Activated B cell treated with CpG ODN at 0.5 μM for 24 hours (primary cell): ENCODE measurements around the gene CAAP1. TPM values are rescaled to one million over a fixed set of nuclear protein-coding genes. Genes with fewer than 3 reads are reported as not detected.
"Not testable (repeated sequence)": the region's sequence is repeated elsewhere in the genome, so short reads cannot be mapped to it uniquely, and the experiment has no call there.

Experiments used
- ATAC-seq: fragments of 200-7000 bp; cut with Tn5 transposase; one replicate; pipeline ENCODE4 v1.10.0; 2021; ENCODE audit warnings: low read depth, mild to moderate bottlenecking, moderate library complexity
- CTCF ChIA-PET: fragments of 350-600 bp; sonication (Branson Sonifier 250); formaldehyde crosslinking; loops from one replicate; lab custom pipeline; 2021; ENCODE audit warnings: antibody characterized with exemption; lab: Charles Lee
- POLR2A ChIA-PET: fragments of 350-600 bp; sonication (Branson Sonifier 250); formaldehyde crosslinking; loops from one replicate; lab custom pipeline; 2021; ENCODE audit warnings: antibody characterized with exemption; lab: Charles Lee
- DNase-seq: peaks from one replicate; pipeline ENCODE4 v3.0.0; 2022
- H3K27ac Mint-ChIP-seq: one replicate; pipeline ENCODE4 v1.8.0; 2020; ENCODE audit warnings: mixed read lengths
- H3K27me3 Mint-ChIP-seq: one replicate; pipeline ENCODE4 v1.8.0; 2021; ENCODE audit warnings: mixed read lengths
- H3K36me3 Mint-ChIP-seq: one replicate; pipeline ENCODE4 v1.8.0; 2021; ENCODE audit warnings: low read depth, mixed read lengths
- H3K4me1 Mint-ChIP-seq: one replicate; pipeline ENCODE4 v1.8.0; 2021; ENCODE audit warnings: mixed read lengths
- H3K4me3 Mint-ChIP-seq: one replicate; pipeline ENCODE4 v1.8.0; 2020; ENCODE audit warnings: mild to moderate bottlenecking, mixed read lengths
- H3K9me3 Mint-ChIP-seq: one replicate; pipeline ENCODE4 v1.8.0; 2020; ENCODE audit warnings: mixed read lengths
- CTCF ChIP-seq: fragments of 200-600 bp; IDR thresholded peaks from one replicate; pipeline ENCODE4 v1.8.0; 2022; ENCODE audit warnings: antibody characterized with exemption, mild to moderate bottlenecking
- intact Hi-C: fragments of 100-400 bp; cut with micrococcal nuclease; formaldehyde crosslinking; loops from one replicate; pipeline ENCODE4 v1.15.1; 2024
- total RNA-seq: library from RNA; stranded (reverse); gene quantifications from 2 replicates; pipeline ENCODE4 v1.2.3, GENCODE V29; 2022

CAAP1 gene
- total RNA-seq, 1 donor from 2014 or later: 16.6 TPM

GRCh38 chr9:26882154-26882553 is 10.4 kb downstream of the CAAP1 start:
- intact Hi-C loops: no loop called here
- Mint-ChIP-seq H3K4me1 (no peaks in the 10 kb centered on the region), H3K27me3 (no peaks in the 10 kb centered on the region), H3K9me3 (peaks cover 9% of the 10 kb centered on the region), H3K4me3 (no peak overlapping the region), H3K27ac (no peak overlapping the region), H3K36me3 (peaks cover 75% of the 10 kb centered on the region)
- no peak for TF ChIP-seq CTCF
- DNase-seq (no peak), ATAC-seq (no peak)
- ChIA-PET POLR2A (no interaction called here), CTCF (no interaction called here)

DNA sequence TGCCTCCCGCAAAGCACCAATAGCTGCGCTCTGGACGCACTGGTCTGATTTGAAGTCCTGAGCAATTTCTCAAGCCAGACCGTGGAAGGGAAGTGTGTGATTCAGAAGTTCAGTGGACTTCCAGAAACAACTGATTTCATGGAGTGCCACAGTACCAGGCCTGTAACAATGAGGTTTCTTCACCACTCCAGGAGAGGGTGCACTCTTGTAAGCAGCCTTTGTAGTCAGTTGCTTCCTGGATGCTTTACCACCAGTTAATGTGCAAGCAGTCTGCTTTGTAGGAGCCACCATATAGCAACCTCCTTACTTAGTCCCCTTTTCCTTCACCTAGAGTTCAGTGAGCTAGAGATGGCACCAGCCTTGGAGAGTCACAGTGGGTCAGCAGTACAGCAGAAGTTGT is 12.3 kb downstream of the CAAP1 start:
- CTCF ChIA-PET: no interaction called here
- no peak for TF ChIP-seq CTCF

DNA sequence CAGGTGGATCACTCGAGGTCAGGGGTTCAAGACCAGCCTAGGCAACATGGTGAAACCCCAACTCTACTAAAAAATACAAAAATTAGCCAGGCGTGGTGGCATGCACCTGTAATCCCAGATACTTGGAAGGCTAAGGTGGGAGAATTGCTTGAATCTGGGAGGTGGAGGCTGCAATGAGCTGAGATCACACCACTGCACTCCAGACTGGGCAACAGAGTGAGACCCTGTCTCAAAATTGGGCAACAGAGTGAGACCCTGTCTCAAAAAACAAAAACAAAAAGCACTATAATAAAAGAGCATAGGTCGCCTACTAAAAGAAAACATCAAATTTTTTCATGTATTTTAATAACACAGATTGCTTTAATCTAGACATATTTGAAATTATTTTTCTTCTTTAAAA is 17.4 kb downstream of the CAAP1 start:
- intact Hi-C loops, POLR2A ChIA-PET, DNase-seq, H3K9me3 Mint-ChIP-seq, ATAC-seq, H3K4me3 Mint-ChIP-seq, CTCF ChIA-PET, H3K27me3 Mint-ChIP-seq, H3K27ac Mint-ChIP-seq, H3K4me1 Mint-ChIP-seq: not testable (repeated sequence)
- H3K36me3 Mint-ChIP-seq: peaks cover 41% of the 10 kb centered on the region

More for the DNA sequence above, 12.3 kb downstream of the CAAP1 start:
- intact Hi-C loops: no loop called here
- POLR2A ChIA-PET: no interaction called here
- H3K9me3 Mint-ChIP-seq: peaks cover 9% of the 10 kb centered on the region
- peaks cover 77% of the 10 kb centered on the region for H3K36me3 Mint-ChIP-seq
- DNase-seq: no peak
- no peak for ATAC-seq
- no peaks in the 10 kb centered on the region for H3K27me3 Mint-ChIP-seq
- H3K4me3 Mint-ChIP-seq: no peak overlapping the region
- no peak overlapping the region for H3K27ac Mint-ChIP-seq
- H3K4me1 Mint-ChIP-seq: no peaks in the 10 kb centered on the region

- DNase-seq (no peak), ATAC-seq (no peak)
- no peak overlapping the region for H3K27ac Mint-ChIP-seq
- no peak overlapping the region for H3K4me3 Mint-ChIP-seq
- intact Hi-C loops: no loop called here
- H3K36me3 Mint-ChIP-seq: peaks cover 27% of the 10 kb centered on the region
- no peaks in the 10 kb centered on the region for H3K4me1 Mint-ChIP-seq
- TF ChIP-seq CTCF: no peak
- POLR2A ChIA-PET: no interaction called here
- H3K9me3 Mint-ChIP-seq: no peaks in the 10 kb centered on the region
- CTCF ChIA-PET: no interaction called here
- H3K27me3 Mint-ChIP-seq: no peaks in the 10 kb centered on the region
Observed at GRCh38 chr9:26870292-26870691, 22.3 kb downstream of the CAAP1 start.

- ATAC-seq (no peak), DNase-seq (no peak)
- CTCF ChIA-PET: no interaction called here
- no peak overlapping the region for H3K27ac Mint-ChIP-seq
- H3K4me3 Mint-ChIP-seq: no peak overlapping the region
- no peaks in the 10 kb centered on the region for H3K27me3 Mint-ChIP-seq
- POLR2A ChIA-PET: interaction anchor here (0.5 kb wide), 1 partner anchor 30 kb away, joined by 3 read pairs; the partner anchor contains the start of gene CAAP1
- H3K36me3 Mint-ChIP-seq: peaks cover 30% of the 10 kb centered on the region
- H3K4me1 Mint-ChIP-seq: no peaks in the 10 kb centered on the region
- no peaks in the 10 kb centered on the region for H3K9me3 Mint-ChIP-seq
- intact Hi-C loops: loop anchor here (5.0 kb wide), 1 partner anchor 121 kb away; no protein-coding TSS in a partner anchor
- TF ChIP-seq CTCF: no peak
Observed at GRCh38 chr9:26863074-26863473, 29.5 kb downstream of the CAAP1 start.

- no peak for ATAC-seq
- no peak for DNase-seq
- Mint-ChIP-seq H3K4me1 (no peaks in the 10 kb centered on the region), H3K27ac (no peak overlapping the region), H3K4me3 (no peak overlapping the region), H3K27me3 (no peaks in the 10 kb centered on the region), H3K36me3 (peaks cover 42% of the 10 kb centered on the region), H3K9me3 (no peaks in the 10 kb centered on the region)
- POLR2A ChIA-PET: no interaction called here
- no peak for TF ChIP-seq CTCF
- CTCF ChIA-PET: no interaction called here
- intact Hi-C loops: no loop called here
Observed at GRCh38 chr9:26856413-26857032, 36.1 kb downstream of the CAAP1 start.
